HEK293 (cell line): ENCODE data around the gene ABCC2.

Source experiments
- CTCF ChIA-PET: fragments of 350-600 bp; formaldehyde crosslinking; extraction: SDS; loops from one replicate; lab custom pipeline; 2021; ENCODE audit warnings: antibody characterized with exemption; lab: Yijun Ruan, JAX
- POLR2A ChIA-PET: fragments of 300-600 bp; formaldehyde crosslinking; extraction: SDS; loops from one replicate; lab custom pipeline; 2020; ENCODE audit warnings: antibody characterized with exemption, inconsistent platforms; lab: Yijun Ruan, JAX
- H3K27ac ChIP-seq: fragments of 200-500 bp; sonication (Bioruptor generic); 2 replicates; pipeline ENCODE4 v1.5.1; 2014; ENCODE audit warnings: low read depth, low read length, control low read depth, inconsistent platforms; ENCODE audit errors: extremely low read depth
- H3K36me3 ChIP-seq, 2 experiments: fragments of 200-500 bp in 1 of 2; sonication (Bioruptor generic) in 1 of 2; 1 replicate in 1 of 2; 2 replicates in 1 of 2; pipeline ENCODE4 v1.5.1; 2014 to 2017; ENCODE audit warnings: inconsistent platforms in 2 of 2, low read length in 2 of 2; ENCODE audit not compliant: control insufficient read depth in 2 of 2, insufficient read depth in 1 of 2
- H3K4me1 ChIP-seq: fragments of 200-500 bp; sonication (Bioruptor generic); 2 replicates; pipeline ENCODE4 v1.5.1; 2014; ENCODE audit warnings: mild to moderate bottlenecking, low read length, inconsistent platforms; ENCODE audit not compliant: control insufficient read depth, insufficient read depth
- H3K4me3 ChIP-seq: 2 replicates; pipeline ENCODE4 v1.5.1; 2011; ENCODE audit warnings: low read depth, mild to moderate bottlenecking, control low read depth, low read length, moderate library complexity
- H3K9me3 ChIP-seq: fragments of 200-500 bp; sonication (Bioruptor generic); 2 replicates; pipeline ENCODE4 v1.5.1; 2014; ENCODE audit warnings: low read depth, low read length, inconsistent platforms; ENCODE audit not compliant: control insufficient read depth, insufficient read depth
- GLIS1 ChIP-seq: fragments of 450-650 bp; formaldehyde crosslinking; IDR thresholded peaks from 2 replicates; pipeline ENCODE4 v1.5.1; 2016; ENCODE audit warnings: missing biosample characterization, missing genetic modification characterization
- MEIS1 ChIP-seq: sonication (generic); formaldehyde crosslinking; IDR thresholded peaks from 2 replicates; pipeline ENCODE4 v1.8.1; 2022; ENCODE audit warnings: missing genetic modification reagents, mild to moderate bottlenecking, borderline replicate concordance
- MZF1 ChIP-seq: fragments of 450-650 bp; formaldehyde crosslinking; IDR thresholded peaks from 2 replicates; pipeline ENCODE4 v1.5.1; 2017; ENCODE audit warnings: missing biosample characterization, missing genetic modification characterization, borderline replicate concordance
- ZFP3 ChIP-seq: fragments of 450-650 bp; formaldehyde crosslinking; IDR thresholded peaks from 2 replicates; pipeline ENCODE4 v1.5.1; 2016; ENCODE audit warnings: low read depth, missing biosample characterization, missing genetic modification characterization
- ZNF155 ChIP-seq: fragments of 450-650 bp; formaldehyde crosslinking; IDR thresholded peaks from 2 replicates; pipeline ENCODE4 v1.5.1; 2016; ENCODE audit warnings: missing biosample characterization, missing genetic modification characterization
- ZNF214 ChIP-seq: fragments of 450-650 bp; formaldehyde crosslinking; IDR thresholded peaks from 2 replicates; pipeline ENCODE4 v1.5.1; 2017; ENCODE audit warnings: missing biosample characterization, mild to moderate bottlenecking, missing genetic modification characterization, borderline replicate concordance
- ZNF274 ChIP-seq, 2 experiments: fragments of 200-500 bp in 1 of 2; fragments of 450-650 bp in 1 of 2; sonication (Bioruptor generic) in 1 of 2; formaldehyde crosslinking in 1 of 2; IDR thresholded peaks; 2 replicates each; pipeline versions ENCODE4 v1.5.1 to v1.6.1; 2014 to 2016; ENCODE audit warnings: borderline replicate concordance in 1 of 2, inconsistent platforms in 1 of 2, low read length in 1 of 2, missing biosample characterization in 1 of 2, missing genetic modification characterization in 1 of 2
- ZNF341 ChIP-seq: fragments of 450-650 bp; formaldehyde crosslinking; IDR thresholded peaks from 2 replicates; pipeline ENCODE4; 2016; ENCODE audit warnings: low read depth, missing biosample characterization, missing genetic modification characterization
- ZNF423 ChIP-seq: fragments of 450-650 bp; formaldehyde crosslinking; IDR thresholded peaks from 2 replicates; pipeline ENCODE4 v1.5.1; 2016; ENCODE audit warnings: missing biosample characterization, missing genetic modification characterization
- ZNF473 ChIP-seq: fragments of 450-650 bp; formaldehyde crosslinking; IDR thresholded peaks from 2 replicates; pipeline ENCODE4 v1.5.1; 2017; ENCODE audit warnings: missing biosample characterization, missing genetic modification characterization
- ZNF514 ChIP-seq: fragments of 450-650 bp; formaldehyde crosslinking; IDR thresholded peaks from 2 replicates; pipeline ENCODE4 v1.5.1; 2016; ENCODE audit warnings: missing biosample characterization, missing genetic modification characterization
- ZNF555 ChIP-seq: fragments of 450-650 bp; formaldehyde crosslinking; conservative IDR thresholded peaks from 2 replicates; pipeline ENCODE4 v1.5.1; 2017; ENCODE audit warnings: missing biosample characterization, mild to moderate bottlenecking, missing genetic modification characterization, inconsistent platforms
- ZNF560 ChIP-seq: fragments of 450-650 bp; formaldehyde crosslinking; IDR thresholded peaks from 2 replicates; pipeline ENCODE4 v1.5.1; 2017; ENCODE audit warnings: missing biosample characterization, missing genetic modification characterization, borderline replicate concordance
- ZNF621 ChIP-seq: fragments of 450-650 bp; formaldehyde crosslinking; IDR thresholded peaks from 2 replicates; pipeline ENCODE4 v1.5.1; 2017; ENCODE audit warnings: missing biosample characterization, missing genetic modification characterization
- ZNF677 ChIP-seq: fragments of 450-650 bp; IDR thresholded peaks from 2 replicates; pipeline ENCODE4 v1.5.0; 2018; ENCODE audit warnings: missing biosample characterization, mild to moderate bottlenecking, missing genetic modification characterization, moderate library complexity
- ZNF747 ChIP-seq: fragments of 450-650 bp; formaldehyde crosslinking; IDR thresholded peaks from 2 replicates; pipeline ENCODE4 v1.5.1; 2016; ENCODE audit warnings: missing biosample characterization, missing genetic modification characterization
- ZNF776 ChIP-seq: fragments of 450-650 bp; formaldehyde crosslinking; IDR thresholded peaks from 2 replicates; pipeline ENCODE4 v1.5.0; 2017; ENCODE audit warnings: missing biosample characterization, missing genetic modification characterization, borderline replicate concordance
- ZNF777 ChIP-seq: fragments of 450-650 bp; formaldehyde crosslinking; IDR thresholded peaks from 2 replicates; pipeline ENCODE4 v1.5.1; 2017; ENCODE audit warnings: missing biosample characterization, missing genetic modification characterization, borderline replicate concordance
- TF ChIP-seq, protein P1 (sequence below): fragments of 450-650 bp; formaldehyde crosslinking; conservative IDR thresholded peaks from 2 replicates; pipeline ENCODE4 v1.5.1; 2016; ENCODE audit warnings: low read depth, missing biosample characterization, missing genetic modification characterization

Gene ABCC2

DNA sequence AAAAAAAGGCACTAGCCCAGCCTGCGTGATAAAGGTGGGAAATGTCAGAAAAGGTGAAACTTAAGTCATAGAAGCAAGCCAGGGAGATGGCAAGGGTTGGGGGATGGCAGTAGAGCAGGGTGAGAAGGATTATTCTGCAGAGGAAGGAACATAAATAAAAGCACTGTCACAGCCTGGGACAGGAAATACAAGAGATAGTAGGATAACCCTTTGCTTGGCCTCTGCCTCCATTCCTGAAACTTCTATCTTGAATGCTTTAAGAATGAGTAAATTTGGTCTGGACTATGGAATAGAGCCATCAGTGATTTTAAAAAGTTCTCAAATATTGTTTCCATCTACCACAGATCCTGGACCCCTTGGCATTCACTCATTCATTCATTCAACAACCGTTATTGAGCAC is 50.0 kb downstream of the ABCC2 start:
- Histone ChIP-seq H3K9me3 (no peaks in the 10 kb centered on the region), H3K27ac (no peak overlapping the region), H3K4me3 (no peak overlapping the region), H3K36me3 (no peaks in the 10 kb centered on the region), H3K4me1 (no peaks in the 10 kb centered on the region)
- TF ChIP-seq ZNF555 (tag by site-specific recombination) (no peak), ZNF214 (tag by site-specific recombination) (no peak), ZNF621 (tag by site-specific recombination) (no peak)
- ChIA-PET POLR2A (no interaction called here), CTCF (interaction anchor here (1.4 kb wide), 1 partner anchor 14 kb away, joined by 5 read pairs; no protein-coding TSS in a partner anchor)

DNA sequence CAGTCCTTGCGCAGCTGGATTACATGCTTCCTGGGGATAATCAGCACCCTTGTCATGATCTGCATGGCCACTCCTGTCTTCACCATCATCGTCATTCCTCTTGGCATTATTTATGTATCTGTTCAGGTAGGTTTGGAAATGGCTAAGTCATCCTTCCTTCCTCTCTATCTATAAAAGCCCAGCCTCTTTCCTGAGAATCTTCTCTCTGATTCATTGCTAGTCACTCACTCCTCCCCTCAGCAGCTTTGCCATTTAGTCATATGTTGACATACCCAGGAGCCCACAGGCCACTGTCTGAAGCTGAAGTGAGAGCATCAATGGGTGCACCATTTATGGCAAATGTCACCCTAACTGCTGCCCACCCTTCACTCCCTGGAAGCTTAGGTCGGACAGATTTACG is 52.0 kb downstream of the ABCC2 start:
- ChIA-PET POLR2A (no interaction called here), CTCF (interaction anchor here (0.6 to 2.7 kb wide), 2 partner anchors 11 to 94 kb away, joined by 3 to 10 read pairs; no protein-coding TSS in a partner anchor)
- no peaks in the 10 kb centered on the region for H3K9me3 ChIP-seq
- no peak overlapping the region for H3K27ac ChIP-seq
- H3K36me3 ChIP-seq, result no peaks in the 10 kb centered on the region
- no peak overlapping the region for H3K4me3 ChIP-seq
- H3K4me1 ChIP-seq, result no peaks in the 10 kb centered on the region
- no peak for TF ChIP-seq ZNF560 (tag by site-specific recombination)
- no peak for TF ChIP-seq MZF1 (tag by site-specific recombination)

DNA sequence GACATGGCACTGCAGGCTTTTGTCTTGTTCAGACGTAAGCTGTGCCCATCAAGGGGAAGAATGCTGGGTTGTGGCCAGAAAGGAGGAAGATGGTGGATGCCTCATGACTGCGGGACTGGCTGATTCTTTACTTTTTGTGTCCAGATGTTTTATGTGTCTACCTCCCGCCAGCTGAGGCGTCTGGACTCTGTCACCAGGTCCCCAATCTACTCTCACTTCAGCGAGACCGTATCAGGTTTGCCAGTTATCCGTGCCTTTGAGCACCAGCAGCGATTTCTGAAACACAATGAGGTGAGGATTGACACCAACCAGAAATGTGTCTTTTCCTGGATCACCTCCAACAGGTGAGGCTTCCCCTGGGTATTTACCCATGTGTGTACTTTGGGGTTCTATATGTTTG is 53.5 kb downstream of the ABCC2 start:
- TF ChIP-seq ZNF155, result no peak
- TF ChIP-seq ZNF341 (tag by site-specific recombination), result no peak
- no peak for TF ChIP-seq ZNF473 (tag by site-specific recombination)
- no peak for TF ChIP-seq ZNF747
- no peak for TF ChIP-seq MEIS1 (CRISPR knock-in tag)
- TF ChIP-seq ZNF514 (tag by site-specific recombination), result no peak
- TF ChIP-seq, protein P1, sequence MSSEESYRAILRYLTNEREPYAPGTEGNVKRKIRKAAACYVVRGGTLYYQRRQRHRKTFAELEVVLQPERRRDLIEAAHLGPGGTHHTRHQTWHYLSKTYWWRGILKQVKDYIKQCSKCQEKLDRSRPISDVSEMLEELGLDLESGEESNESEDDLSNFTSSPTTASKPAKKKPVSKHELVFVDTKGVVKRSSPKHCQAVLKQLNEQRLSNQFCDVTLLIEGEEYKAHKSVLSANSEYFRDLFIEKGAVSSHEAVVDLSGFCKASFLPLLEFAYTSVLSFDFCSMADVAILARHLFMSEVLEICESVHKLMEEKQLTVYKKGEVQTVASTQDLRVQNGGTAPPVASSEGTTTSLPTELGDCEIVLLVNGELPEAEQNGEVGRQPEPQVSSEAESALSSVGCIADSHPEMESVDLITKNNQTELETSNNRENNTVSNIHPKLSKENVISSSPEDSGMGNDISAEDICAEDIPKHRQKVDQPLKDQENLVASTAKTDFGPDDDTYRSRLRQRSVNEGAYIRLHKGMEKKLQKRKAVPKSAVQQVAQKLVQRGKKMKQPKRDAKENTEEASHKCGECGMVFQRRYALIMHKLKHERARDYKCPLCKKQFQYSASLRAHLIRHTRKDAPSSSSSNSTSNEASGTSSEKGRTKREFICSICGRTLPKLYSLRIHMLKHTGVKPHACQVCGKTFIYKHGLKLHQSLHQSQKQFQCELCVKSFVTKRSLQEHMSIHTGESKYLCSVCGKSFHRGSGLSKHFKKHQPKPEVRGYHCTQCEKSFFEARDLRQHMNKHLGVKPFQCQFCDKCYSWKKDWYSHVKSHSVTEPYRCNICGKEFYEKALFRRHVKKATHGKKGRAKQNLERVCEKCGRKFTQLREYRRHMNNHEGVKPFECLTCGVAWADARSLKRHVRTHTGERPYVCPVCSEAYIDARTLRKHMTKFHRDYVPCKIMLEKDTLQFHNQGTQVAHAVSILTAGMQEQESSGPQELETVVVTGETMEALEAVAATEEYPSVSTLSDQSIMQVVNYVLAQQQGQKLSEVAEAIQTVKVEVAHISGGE (tag by site-specific recombination), result no peak
- TF ChIP-seq ZNF560 (tag by site-specific recombination), result no peak
- no peak for TF ChIP-seq GLIS1
- TF ChIP-seq ZNF274 (IDR thresholded peaks at IDR 0.05; ENCODE audit: low read length), result no peak
- no peak for TF ChIP-seq ZNF274 (tag by site-specific recombination; IDR thresholded peaks at IDR 0.05; ENCODE audit: borderline replicate concordance)
- no peak for TF ChIP-seq ZNF677 (tag by site-specific recombination)
- TF ChIP-seq ZNF776 (tag by site-specific recombination), result no peak
- TF ChIP-seq ZNF423 (tag by site-specific recombination), result no peak
- no peak for TF ChIP-seq ZFP3 (tag by site-specific recombination)
- no peak for TF ChIP-seq ZNF777 (tag by site-specific recombination)
- no peak overlapping the region for H3K4me3 ChIP-seq
- ChIA-PET POLR2A (no interaction called here), CTCF (no interaction called here)
- no peaks in the 10 kb centered on the region for H3K36me3 ChIP-seq
- no peak overlapping the region for H3K27ac ChIP-seq
- H3K4me1 ChIP-seq, result no peaks in the 10 kb centered on the region
- no peaks in the 10 kb centered on the region for H3K9me3 ChIP-seq
